Right ventricle myocardium superior (tissue), 1 donor: ENCODE measurements around the gene CCDC87. TPM values are rescaled to one million over a fixed set of nuclear protein-coding genes. Genes with fewer than 3 reads are reported as not detected.
A peak's percentile ranks its signal among the peaks of the same experiment; 100 is the strongest.
"Not testable (repeated sequence)": the region's sequence is repeated elsewhere in the genome, so short reads cannot be mapped to it uniquely, and the experiment has no call there.

Experiments
- ATAC-seq: fragments of 200-7000 bp; cut with Tn5 transposase; one replicate; pipeline ENCODE4 v1.9.1; 2020; ENCODE audit warnings: mild to moderate bottlenecking; ENCODE audit not compliant: poor library complexity
- DNase-seq: peaks from one replicate; pipeline ENCODE4 v3.0.0-alpha.2; 2020
- intact Hi-C: fragments of 100-400 bp; cut with DNase I; formaldehyde crosslinking; loops from one replicate; pipeline ENCODE4 v1.11.2; 2022
- total RNA-seq: library from RNA; stranded (reverse); fragmentation: NEBNext Ultra II Directional; extraction: Animal tissue kit (Norgen Biotek cat#: 25700); gene quantifications from one replicate; pipeline ENCODE4 v1.2.1, GENCODE V29; 2021
- donor health status: DM: no; HTN: yes; CAD: no; lungs with severe emphysema.

CCDC87 gene
- total RNA-seq, 1 donor from 2014 or later, result 0.24 TPM

DNA sequence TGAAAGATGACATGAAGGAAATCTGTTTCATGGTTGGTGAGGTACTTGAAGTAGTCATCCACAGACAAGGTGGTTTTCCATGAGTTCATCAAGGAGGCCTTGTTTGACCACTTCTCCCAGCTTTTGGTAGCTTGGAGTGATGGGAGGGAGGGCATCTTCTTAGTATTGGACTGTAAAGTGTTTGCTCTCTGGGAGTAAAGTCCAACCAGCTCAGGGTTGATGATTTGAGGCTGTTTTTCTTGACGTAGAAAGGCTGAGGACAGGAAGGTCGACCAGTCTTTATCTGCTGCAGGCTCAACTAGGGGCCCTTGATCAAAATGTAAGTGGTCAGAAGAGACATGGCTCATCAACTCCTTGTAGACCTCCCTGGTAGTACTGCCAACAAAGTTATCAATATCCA is 1.7 kb downstream of the CCDC87 start:
- intact Hi-C loops, result no loop called here
- no peak for DNase-seq
- no peak for ATAC-seq

DNA sequence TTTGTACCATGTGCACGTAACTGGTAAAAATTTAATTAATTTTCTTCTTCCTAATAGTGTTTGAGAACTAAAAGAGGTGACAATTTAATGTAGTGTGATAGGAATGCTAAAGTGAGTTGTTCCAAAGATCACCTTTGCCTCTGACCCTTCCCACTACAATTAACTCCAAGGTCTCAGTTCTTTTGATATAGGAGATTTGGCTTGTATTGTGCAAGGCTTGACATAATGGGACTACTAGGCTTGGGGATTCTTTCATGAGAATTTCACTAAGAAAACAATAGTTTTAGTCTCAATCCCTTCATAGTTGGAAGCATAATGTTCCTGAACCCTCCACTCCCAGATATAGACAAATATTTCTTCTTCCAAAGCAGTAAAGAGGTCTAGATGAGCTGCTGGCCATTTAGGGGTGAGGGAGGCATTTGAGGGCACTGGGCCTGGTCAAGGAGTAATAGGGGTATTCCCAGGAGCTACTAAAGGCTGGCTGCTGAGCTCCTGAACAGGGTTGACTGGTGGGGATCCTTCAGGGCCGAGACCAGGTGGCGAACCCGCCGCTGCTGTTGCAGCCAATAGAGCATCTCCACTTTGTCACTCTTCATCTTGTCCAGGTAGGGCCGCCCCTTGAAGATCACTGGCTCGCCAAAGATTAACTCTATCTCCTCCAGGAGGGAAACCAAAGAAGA is 2.7 kb downstream of the CCDC87 start:
- intact Hi-C loops, result no loop called here
- DNase-seq (no peak), ATAC-seq (no peak)

DNA sequence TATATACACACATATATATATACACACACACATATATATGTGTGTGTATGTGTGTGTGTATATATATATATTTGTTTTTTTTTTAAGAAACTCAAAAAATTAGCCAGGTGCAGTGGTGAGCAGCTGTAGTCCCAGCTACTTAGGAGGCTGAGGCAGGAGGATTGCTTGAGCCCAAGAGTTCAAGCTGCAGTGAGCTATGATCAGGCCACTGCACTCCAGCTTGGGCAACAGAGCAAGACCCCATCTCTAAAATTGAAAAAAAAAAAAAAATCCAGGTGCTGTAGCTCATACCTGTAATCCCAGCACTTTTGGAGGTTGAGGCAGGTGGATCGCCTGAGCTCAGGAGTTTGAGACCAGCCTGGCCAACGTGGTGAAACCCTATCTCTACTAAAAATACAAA is 3.5 kb downstream of the CCDC87 start:
- DNase-seq, ATAC-seq, intact Hi-C loops: not testable (repeated sequence)

DNA sequence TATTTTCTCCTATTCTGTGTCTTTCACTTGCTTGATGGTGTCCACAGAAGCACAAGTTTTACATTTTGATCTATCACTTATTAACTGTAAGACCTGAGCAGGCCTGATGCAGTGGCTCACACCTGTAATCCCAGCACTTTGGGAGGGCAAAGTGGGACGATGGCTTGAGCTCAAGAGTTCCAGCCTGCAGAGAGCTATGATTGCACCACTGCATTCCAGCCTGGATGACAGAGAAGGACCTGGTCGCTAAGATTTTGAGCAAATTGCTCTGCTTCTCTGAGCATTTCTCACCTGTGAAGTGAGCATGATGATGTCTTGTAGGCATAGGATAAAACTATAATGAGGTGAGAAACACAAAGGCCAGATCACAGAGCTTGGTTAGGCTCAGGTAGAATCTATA is 6.7 kb downstream of the CCDC87 start:
- no peak for DNase-seq
- intact Hi-C loops, result no loop called here
- ATAC-seq, result no peak

DNA sequence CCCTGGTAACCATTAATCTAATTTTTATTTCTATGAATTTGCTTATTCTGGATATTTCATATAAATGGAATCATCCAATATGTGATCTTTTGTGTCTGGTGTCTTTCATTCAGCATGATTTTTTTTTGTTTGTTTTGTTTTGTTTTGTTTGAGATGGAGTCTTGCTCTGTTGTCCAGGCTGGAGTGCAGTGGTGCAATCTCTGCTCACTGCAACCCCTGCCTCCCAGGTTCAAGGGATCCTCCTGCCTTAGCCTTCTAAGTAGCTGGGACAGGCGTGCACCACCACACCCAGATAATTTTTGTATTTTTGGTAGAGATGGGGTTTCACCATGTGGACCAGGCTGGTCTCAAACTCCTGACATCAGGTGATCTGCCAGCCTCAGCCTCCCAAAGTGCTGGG is 7.4 kb downstream of the CCDC87 start:
- ATAC-seq, DNase-seq, intact Hi-C loops: not testable (repeated sequence)

DNA sequence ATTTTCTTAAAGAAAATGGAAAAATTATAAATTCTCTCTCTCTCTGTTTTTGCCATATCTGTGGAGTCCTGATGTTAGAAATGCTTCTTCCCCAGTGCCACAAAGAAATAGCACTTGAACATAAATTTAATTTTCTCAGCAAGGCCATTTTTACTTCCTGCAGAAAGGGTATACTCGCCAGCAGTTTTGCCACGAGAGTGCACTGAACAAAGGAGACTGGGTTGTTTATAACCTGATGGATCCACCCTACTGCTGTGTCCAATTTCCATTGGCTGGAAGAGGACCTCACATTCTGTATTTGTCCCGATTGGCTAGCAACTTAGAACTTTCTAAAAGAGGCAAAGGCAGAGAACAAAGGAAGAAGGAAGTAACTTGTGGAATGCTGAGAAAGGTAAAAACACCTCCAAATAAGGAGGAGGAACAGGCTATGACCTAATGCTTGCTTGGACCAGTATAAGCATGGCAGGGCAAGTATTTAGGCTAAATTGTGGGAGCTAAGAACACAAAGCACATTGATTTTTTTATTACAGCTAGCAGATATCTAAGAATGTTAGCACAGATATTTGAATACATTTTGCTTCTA is 10.2 kb downstream of the CCDC87 start:
- DNase-seq, ATAC-seq, intact Hi-C loops: not testable (repeated sequence)

DNA sequence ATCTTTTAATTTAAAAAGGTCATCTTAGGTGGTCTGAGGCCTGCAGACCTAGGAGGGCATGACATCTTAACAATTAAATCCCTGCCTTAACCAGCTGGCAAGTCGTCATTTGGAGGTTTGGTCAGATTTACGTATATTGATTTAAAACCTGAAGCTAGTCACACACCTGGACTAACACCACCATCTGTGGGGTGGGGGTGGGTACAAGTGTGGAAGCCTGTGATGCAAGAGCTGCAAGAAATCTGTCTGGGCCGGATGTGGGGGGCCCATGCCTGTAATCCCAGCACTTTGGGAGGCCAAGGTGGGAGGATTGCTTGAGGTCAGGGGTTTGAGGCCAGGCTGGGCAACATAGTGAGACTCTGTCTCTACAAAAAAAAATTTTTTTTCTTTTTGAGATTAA is 11.6 kb downstream of the CCDC87 start:
- DNase-seq (no peak), ATAC-seq (no peak)
- intact Hi-C loops, result no loop called here

DNA sequence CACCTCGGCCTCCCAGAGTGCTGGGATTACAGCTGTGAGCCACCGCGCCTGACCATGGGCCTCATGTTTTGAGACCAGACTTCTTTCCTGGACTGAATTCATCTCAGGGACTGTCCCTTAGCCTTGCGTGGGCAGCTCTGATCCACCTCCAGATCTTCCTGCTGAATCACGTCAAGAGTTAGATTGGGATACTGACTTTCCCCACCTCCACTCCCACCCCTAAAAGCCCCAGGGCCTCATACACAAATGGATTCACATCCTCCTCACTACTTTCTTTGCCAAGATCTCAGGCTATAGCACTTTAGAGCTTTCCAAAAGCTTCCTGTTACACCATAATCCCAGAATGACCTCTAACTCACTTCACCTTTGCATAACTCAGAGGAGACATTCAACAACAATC is 12.1 kb downstream of the CCDC87 start:
- intact Hi-C loops, result no loop called here
- no peak for DNase-seq
- no peak for ATAC-seq

DNA sequence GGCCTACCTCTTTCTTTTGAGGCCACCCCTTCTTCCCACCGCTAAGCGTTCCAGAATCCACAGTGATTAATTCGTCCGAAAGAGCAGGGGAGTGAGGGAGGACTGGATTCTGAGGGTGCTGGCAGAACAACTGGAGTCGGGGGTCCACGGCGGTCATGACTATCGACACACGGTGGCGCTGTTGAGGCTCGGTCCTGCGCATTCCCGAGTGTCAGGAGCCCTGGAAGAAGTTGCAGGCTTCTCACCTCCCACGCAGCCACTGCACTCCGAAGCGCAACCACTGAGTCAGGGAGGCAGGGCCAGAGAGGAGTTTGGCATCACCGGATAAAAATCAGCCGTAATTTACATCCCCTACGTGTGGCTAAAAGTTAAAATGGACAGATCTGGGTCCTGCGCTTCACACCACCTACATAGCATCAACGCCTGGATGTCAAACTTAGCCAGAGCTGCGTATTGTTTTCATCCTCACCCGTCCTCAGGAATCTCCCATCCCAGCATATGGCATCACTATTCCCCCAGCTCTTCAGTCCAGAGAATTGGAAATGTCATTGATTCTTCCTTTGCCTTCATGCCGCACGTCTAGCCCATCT is 13.8 kb downstream of the CCDC87 start:
- ATAC-seq (peak; percentile 95), DNase-seq (peak; percentile 89)
- intact Hi-C loops, result loop anchor here (2.0 kb wide), 1 partner anchor 100 kb away; no protein-coding TSS in a partner anchor

DNA sequence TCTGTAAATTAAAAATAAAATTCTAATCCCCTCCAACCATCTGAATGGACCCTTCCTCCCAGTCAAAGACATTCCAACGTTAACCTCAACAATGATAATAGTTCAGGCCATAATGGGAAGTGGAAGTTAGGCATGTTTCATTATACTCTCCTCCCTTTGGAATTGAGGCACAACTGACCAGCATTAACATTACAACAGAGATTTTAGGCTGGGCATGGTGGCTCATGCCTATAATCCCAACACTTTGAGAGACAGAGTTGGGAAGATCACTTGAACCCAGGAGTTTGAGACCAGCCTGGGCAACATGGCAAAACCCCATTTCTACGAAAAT is 22.0 kb downstream of the CCDC87 start:
- intact Hi-C loops, result loop anchor here (5.0 kb wide), 1 partner anchor 261 kb away; no protein-coding TSS in a partner anchor

DNA sequence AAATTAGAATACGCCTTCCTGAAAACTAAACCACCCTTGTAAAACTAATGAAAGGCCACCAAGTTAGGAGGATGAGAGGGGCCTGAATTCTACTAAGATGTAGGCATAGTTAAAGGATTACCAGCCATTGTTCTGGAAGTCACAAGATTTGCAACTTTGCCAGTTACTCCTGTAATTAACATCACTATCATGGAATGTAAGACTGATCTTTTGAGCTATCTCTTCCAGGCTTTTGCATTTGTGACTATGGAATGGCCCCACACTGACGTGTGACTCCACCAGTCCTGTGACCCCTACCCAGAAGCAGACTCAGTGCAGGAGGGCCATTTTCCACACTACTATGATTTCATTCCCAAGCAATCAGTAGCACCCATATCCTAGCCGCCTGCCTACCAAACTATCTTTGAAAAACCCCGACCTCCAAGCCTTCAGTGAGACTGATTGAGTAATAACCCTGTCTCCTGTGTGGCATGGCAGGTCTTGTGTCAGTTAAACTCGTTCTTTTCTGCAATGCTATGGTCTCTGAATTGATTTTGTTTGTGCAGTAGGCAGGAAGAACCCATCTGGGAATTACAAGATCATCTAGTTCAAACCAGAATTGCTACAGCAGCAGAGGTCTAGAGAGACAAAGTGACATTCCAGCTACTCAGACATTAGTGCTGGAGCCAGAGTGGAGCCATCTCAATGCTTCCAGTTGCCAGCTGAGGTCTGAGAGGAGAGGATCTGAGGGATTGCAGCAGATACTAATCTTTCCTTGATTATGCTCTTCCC is 22.6 kb downstream of the CCDC87 start:
- ATAC-seq, result no peak
- DNase-seq, result no peak
- intact Hi-C loops, result loop anchor here (5.0 kb wide), 1 partner anchor 262 kb away; no protein-coding TSS in a partner anchor

More for the DNA sequence above, 22.0 kb downstream of the CCDC87 start:
- ATAC-seq (no peak), DNase-seq (no peak)

DNA sequence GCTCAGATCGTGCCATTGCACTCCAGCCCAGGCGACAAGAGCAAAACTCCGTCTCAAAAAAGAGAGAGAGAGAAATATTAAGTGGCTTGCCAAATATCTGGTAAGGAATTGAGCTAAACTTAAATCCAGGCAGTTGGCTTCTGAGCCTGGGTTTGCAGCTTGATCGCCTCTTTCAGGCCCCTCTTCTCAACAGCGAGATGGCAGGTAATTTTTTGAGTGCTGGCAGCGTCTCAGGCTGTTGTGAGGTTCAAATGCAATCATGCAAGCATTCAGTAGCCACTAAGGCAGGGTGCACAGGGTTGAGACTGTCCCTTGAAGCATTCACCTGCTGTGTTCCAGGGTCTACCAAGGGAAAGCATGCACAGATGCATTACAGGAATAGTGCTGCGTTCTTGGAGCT is 23.8 kb downstream of the CCDC87 start:
- DNase-seq, result no peak
- intact Hi-C loops, result no loop called here
- ATAC-seq, result no peak

DNA sequence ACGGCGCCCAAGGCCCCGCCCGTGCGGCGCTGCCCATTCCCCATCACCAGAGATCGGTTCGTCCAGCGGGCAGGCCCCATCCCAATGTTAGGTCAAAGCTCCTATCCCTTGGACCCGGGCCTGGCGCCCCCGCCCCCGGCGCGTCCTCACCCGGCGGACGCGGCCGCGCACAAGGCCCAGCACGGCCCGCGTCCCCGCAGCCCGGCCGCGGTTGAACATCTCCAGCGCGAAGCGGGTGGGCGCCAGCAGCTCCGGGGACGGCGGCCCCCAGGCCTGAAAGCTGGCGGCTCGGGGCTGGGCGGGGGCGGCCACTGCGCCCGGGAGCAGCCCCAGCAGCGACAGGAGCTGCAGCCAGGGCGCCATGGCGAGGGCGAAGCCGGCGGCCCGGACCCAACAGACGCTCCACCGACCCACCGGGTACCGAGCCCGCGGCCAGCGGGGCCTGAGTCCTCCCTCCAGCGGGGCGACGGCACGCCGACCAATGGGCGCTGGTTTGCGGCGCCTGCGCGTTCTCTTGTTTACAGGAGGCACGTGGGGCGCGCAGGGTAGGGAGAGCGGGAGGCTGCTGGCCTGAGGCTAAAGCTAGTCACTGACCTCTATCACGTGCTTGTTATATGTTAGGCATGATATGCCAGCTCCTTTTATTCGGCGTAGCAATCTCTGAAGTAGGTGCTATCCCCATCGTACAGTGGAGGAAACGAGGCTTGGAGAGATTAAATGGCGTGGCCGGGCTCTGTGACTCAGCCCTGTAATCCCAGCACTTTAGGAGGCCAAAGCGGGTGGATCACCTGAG is 24.5 kb downstream of the CCDC87 start, which contains the start of gene CTSF:
Gene CTSF, minus strand, starts transcription at position 483 of the 793 bp plus-strand sequence. Its CDS starts 120 bp downstream, at position 363.
- DNase-seq, result peak; percentile 94
- intact Hi-C loops, result no loop called here

DNA sequence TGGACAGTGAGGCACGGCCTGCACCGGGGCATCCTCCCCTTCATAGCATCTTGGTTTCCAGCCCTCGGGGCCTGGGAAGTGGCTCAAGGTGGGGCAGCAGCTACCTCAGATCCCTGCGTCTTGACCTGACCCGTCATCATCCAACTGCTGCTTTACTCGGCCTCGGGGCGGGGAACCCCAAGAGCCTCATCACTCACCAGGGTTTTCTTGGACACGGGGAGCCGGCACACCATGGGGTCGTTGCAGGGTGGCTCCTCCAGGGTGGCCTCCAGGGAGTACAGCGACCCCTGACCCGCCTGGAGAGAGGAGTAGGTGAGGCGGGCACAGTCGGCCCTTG is 25.1 kb downstream of the CCDC87 start:
- ATAC-seq, result no peak
- no peak for DNase-seq
- intact Hi-C loops, result no loop called here

More for the DNA sequence above, 24.5 kb downstream of the CCDC87 start, which contains the start of gene CTSF:
- peak; percentile 99 for ATAC-seq

DNA sequence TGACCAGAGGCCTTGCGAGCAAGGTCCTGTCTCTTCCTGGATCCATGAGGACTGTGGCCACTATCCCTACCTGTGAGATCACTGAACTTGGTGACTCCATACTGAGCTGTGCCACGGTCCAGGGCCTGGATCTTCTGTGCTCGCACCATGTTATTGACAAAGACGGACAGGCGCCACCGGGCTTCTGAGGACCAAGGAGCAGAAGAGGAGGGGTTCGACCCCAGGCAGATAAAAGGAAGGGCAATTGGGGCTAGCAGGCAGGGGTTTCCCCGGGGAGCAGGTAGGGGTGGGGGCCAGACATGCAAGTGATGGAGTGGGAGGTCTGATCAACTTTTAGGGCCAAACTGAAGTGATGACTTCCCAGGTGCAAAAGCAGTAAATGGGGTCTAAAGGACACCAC is 26.6 kb downstream of the CCDC87 start:
- no peak for DNase-seq
- no peak for ATAC-seq
- intact Hi-C loops, result no loop called here

DNA sequence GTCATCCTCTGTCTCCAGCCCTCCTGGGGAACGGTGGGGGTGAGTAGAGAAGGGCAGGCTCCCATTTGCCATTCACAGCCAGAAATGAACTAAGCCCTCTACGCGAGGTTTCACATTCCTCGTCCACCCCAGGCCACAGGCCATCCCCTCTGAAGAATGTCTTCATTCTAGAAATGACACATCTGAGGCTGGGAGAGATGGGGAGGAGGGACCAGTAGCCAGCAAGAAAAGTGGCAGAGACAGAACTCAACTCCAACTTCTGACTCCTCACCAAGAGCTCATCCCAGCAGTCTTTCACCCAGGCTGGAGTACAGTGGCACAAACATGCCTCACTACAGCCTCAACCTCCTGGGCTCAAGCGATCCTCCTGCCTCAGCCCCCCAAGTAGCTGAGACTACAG is 27.9 kb downstream of the CCDC87 start:
- intact Hi-C loops, result no loop called here
- ATAC-seq (no peak), DNase-seq (no peak)

DNA sequence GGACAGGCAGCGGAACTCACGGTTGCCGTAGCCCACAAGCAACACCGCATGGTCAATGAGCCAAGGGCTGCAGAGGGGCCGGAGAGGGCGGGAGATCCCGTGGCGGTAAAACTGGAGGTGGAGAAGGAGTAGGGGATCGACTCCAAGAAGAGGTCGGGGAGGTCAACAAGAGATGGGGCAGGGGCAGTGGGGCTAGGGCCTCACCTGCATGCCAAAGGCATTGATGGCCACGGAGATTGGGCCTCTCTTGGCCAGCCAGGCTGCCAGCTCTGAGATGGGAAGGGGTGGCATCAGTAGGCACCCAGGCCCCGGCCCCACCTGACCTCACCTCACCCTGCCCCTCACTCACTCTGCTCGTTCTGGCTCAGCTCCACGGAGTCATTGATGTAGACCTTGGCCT is 28.3 kb downstream of the CCDC87 start:
- DNase-seq (no peak), ATAC-seq (no peak)
- intact Hi-C loops, result no loop called here

DNA sequence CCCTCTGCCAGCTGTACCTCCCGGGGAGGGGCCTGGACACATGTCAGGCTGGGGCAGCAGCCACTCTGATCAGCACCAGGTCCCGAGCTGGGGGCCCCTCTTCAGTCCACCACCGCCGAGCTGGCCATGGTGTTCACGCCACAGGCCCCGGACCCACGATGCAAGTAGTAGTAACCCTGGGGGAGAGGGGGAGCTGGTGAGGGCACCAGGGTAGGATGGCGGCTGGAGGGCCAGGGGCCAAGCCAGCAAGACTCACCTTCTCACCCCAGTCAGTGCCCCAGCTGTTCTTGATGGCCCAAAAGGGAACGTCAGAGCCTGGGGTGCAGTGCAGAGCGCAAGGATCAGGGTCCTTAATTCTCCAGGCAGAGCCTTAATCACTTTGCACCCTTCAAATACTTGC is 29.0 kb downstream of the CCDC87 start:
- DNase-seq, result no peak
- ATAC-seq, result no peak
- intact Hi-C loops, result no loop called here
